HG02943 (cell line): Measurements from ENCODE around the gene GPT2.

Experiments
- ATAC-seq: cut with Tn5 transposase; IDR thresholded peaks from one replicate; pipeline ENCODE4 v1.9.1; 2021; ENCODE audit warnings: mild to moderate bottlenecking, low read depth, moderate library complexity; ENCODE audit not compliant: unreplicated experiment

The GPT2 gene

DNA sequence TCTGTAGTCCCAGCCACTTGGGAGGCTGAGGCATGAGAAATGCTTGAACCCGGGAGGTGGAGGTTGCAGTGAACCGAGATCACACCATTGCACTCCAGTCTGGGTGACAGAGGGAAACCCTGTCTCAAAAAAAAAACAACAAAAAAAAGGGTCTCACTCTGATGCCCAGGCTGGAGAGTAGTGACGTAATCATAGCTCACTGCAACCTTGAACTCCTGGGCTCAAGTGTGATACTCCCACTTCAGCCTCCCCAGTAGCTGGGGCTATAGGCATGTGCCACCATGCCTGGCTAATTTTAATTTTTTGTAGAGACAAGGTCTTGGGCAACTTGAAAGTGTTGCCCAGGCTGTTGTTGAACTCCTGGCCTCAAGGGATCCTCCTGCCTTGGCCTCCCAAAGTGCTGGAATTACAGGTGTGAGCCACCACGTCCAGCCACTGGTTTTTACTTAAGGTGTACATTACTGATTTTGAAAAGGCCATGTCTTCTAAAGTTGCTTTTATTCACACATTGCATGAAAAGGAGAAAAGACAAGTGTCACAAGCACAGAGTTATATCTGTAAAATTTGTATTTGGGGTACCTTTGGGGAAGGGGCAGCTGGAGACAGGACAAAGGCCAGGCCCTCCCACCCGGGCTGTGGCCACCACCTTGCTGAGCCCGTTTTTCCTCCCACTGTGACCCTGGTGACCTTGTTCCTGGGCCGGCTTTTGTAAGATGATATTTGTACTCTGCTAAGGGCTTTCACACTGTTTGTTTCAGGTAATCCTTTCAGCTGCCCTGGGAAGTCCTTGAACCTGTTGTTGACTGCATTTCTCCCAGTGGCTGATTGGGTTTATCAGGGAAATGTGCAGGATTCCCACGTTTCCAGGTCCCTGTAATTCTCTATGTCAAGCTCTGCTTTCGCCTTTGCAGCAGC lies 11.5 kb downstream of the GPT2 start:
- no peak for ATAC-seq

DNA sequence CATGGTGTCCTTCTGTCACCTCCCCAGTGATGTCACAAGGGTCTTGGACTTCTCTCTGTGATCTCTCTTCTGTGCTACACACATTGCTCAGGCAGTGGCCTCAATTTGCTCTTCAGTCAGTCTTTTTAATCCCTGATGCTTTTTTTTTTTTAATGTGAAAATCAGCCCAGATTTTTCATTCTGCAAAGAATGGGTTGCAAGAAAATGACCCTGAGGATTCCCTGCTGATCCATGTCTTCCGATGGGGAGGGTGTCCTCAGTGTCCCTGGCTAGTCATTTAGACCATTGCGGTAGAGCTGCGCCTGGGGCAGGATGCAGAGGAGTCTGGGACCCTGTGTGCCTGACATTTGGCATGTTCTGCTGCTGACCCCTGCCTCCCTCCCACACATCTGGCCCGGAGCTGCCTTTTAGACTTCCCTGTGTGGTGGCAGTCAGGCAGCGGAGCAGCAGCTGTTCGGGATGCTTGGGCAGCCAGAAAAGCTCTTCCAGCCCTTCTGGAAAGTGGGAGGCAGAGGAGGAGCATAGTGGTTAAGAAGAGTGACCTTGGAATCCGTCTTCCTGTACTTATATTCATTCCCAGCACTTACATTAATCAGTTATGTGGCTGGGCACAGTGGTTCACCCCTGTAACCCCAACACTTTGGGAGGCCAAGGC lies 12.3 kb downstream of the GPT2 start:
- ATAC-seq, result no peak

DNA sequence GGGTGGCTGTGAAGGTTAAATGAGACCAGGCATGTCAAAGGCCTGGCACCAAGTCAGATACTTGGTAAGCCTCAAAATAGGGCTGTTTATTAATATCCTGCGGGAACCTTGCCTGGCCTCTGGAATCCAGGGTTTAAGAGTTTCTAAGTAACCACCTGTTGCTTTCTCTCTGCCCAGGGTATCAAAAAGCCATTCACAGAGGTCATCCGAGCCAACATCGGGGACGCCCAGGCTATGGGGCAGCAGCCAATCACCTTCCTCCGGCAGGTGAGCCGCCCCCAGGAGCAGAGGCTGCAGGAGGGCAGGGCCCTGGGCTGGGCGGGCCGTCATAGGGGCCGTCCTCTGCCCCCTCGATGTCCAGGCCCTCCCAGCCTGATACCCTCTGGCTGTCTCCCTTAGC lies 13.3 kb downstream of the GPT2 start:
- ATAC-seq, result no peak

- no peak for ATAC-seq
Observed at GRCh38 chr16:46898006-46898405, 13.8 kb downstream of the GPT2 start.

DNA sequence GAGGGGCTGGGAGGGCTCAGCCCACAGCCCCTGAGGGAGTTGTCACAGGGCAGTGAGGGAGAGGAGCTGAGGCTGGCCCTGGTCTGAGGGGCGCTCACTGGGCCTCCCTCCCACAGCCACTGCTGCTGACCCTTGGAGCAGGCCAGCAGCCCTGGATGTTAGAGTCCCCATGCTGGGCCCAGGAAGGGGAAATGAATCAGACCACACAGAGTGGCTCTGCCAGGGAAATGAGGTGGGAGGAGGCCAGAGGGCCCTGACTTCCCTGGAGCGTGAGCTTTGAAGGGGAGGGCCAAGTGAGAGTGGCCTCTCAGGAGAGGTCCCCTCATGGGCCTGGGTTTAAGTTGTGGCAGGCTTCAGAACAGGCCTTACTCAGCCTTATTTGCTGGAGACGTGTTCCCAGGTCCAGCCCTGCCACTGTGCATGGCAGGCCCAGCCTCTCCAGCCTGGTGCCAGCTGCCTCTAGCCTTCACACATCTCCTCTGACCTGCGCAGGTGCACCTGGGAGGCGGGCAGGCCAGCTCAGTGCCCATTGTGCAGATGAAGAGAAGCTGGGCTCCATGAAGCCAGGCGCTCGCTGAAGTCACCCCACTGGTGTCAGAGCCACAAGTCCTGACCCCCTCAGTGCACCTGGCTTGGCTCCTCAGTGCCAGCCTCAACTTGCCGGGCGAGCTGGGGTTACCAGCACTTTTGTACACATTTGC lies 15.4 kb downstream of the GPT2 start:
- ATAC-seq, result no peak

GRCh38 chr16:46900455-46901235 lies 16.5 kb downstream of the GPT2 start:
- no peak for ATAC-seq

DNA sequence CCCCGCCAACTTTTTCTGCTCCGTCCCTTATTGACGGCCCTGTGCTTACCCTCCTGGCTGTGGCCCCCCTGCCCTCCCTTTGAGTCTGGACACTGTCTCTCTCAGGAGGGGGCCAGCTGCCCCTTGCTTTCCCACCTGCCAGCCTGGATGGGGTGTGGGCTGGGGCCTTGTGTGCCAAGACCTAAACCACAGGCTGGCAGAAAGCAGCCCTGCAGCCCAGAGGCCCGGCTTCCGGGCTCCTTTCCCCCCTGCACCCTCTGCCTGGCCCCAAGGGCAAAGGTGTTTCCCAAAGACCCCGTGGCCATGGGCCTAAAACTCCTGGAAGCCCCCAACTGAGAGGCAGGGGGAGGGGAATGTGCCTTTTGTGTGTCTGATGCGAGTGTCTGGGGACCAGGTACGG lies 17.5 kb downstream of the GPT2 start:
- ATAC-seq, result no peak

GRCh38 chr16:46903255-46903905 lies 19.2 kb downstream of the GPT2 start:
- no peak for ATAC-seq

DNA sequence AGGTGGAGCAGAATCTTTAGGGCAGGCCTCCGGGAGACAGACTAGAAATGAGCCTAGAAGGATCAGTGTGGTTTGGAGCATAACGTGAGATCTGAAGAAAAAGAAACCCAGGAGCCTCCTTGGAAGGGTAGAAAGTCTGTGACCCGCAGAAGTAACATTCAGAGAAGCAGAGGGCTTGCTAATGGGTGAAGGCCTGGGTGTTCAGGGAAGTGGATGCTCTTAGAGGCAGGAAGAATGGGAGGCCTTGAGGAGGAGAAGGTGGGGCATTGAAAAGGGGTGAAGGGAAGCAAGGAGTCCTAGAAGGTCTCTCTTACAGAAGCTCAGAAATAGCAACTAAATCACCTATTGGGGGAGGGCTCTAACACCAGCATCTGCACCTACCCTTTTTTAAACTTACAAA lies 20.3 kb downstream of the GPT2 start:
- no peak for ATAC-seq

DNA sequence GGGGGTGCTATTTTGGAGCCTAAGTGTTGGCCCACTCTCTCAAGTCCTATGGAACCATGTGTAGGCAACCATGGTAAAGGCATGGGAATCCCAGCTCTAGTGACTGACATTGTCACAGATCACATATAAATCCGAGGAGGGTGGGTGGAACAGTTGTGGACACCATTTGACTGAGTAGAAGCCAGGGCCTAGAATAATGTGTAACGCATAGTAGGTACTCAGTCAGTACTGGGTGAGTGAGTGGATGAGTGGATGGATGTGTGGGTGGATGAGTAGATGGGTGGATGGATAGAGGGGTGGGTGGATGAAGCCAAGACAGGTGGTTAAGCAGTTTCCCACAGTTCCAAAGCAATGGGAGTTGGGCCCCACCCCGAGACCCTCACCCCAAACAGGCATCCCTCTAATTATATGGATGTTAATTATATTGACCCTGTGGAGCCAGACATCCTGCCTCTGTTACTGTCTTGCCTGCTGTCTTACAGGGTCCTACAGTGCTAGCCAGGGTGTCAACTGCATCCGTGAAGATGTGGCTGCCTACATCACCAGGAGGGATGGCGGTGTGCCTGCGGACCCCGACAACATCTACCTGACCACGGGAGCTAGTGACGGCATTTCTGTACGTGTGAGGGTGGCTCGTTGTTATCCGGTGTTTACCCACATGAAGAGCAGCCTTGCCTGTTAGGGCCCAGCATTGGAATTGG lies 22.3 kb downstream of the GPT2 start:
- no peak for ATAC-seq

GRCh38 chr16:46907061-46907774 lies 23.1 kb downstream of the GPT2 start:
- no peak for ATAC-seq

- no peak for ATAC-seq
Observed at GRCh38 chr16:46908540-46909372, 24.6 kb downstream of the GPT2 start.

DNA sequence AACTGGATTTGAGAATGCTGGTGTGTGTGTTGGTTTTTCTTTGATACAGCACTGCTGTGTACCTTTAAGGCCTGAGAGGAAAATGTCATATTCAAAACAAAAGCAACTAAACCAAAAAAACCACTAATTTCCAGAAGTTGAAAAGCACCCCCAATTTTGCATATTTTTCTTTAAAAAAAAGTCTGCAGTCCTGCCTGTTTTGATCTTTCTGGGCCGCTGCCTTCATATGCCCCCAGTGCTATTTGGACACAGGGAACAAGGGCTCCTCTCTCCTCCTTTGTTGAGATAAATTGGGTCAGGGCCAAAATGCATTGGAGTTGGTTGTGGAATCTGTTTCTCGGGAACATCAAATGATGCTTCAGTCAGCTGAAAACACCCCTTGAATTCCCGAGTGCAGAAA lies 26.9 kb downstream of the GPT2 start:
- no peak for ATAC-seq

DNA sequence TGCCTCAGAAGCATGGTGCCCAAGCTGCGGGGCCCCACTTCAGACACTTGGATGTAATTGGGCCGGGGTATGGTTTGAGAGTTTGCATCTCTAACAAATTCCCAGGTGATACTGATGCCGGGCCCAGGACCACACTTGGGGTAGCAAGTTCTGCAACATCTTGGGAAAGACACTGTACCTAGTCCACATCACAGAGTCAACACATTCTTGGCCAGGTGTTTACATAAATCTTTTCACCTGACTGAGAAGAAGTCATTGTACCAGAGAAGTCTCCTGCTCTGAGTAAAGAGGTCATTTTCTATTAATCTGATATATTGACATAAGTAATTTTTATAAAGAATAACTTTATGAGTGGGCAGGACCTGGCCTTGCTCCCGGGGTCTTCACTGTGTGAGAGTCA lies 27.5 kb downstream of the GPT2 start:
- no peak for ATAC-seq

GRCh38 chr16:46914556-46915201 lies 30.5 kb downstream of the GPT2 start:
- ATAC-seq, result no peak

DNA sequence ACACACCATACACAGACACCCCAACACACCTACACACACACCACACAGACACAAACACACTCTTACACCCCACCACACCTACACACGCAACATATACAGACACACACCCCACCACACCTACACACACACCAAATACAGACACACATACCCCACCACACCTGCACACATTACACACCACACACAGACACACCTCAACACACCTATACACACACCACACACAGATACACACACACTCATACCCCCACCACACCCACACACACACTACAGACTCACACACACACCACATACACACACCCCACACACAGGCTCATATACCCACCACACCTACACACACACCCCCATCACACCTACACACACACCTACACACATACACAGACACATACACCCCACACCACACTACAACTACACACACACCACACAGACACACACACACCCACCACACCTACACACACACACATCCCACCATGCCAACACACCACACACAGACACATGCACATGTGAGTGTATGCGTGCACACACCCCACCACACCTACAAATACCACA lies 31.4 kb downstream of the GPT2 start:
- no peak for ATAC-seq

GRCh38 chr16:46916980-46917379 lies 32.8 kb downstream of the GPT2 start:
- ATAC-seq, result no peak
